GM23248 (cell line): ENCODE measurements around the gene TMEM273.

Source experiments
- EZH2 ChIP-seq: fragments of 200-600 bp; sonication (generic); IDR thresholded peaks from 2 replicates; pipeline ENCODE4 v1.6.1; 2018; ENCODE audit warnings: antibody characterized with exemption, mild to moderate bottlenecking; ENCODE audit not compliant: insufficient read depth, poor library complexity, severe bottlenecking
- EZH2phosphoT487 ChIP-seq: fragments of 200-600 bp; sonication (generic); IDR thresholded peaks from 2 replicates; pipeline ENCODE4 v1.6.1; 2018; ENCODE audit warnings: antibody characterized with exemption, moderate library complexity, mild to moderate bottlenecking, low read depth; ENCODE audit not compliant: insufficient read depth

GRCh38 chr10:49115015-49115795, 73.0 kb downstream of the TMEM273 start, which contains the start of gene VSTM4:
- no peak for TF ChIP-seq EZH2
- no peak for TF ChIP-seq EZH2phosphoT487
